ENCODE data around the gene AQP2.

Gene AQP2

GRCh38 chr12:49942921-49943624 is 7.5 kb upstream of the AQP2 start:
- H3K27ac ChIP-seq = no peak overlapping the region; the same call in 1 of the 2 replicates
- TF ChIP-seq ZFX (IDR thresholded peaks at IDR 0.05) (no peak), CTCF (conservative IDR thresholded peaks at IDR 0.05) (no peak)

GRCh38 chr12:49943625-49943960 is 6.9 kb upstream of the AQP2 start:
- H3K27ac ChIP-seq = no peak overlapping the region; the same call in 1 of the 2 replicates
- TF ChIP-seq CTCF (conservative IDR thresholded peaks at IDR 0.05) = no peak
- no peak for TF ChIP-seq ZFX (IDR thresholded peaks at IDR 0.05)

- no peak overlapping the region for H3K27ac ChIP-seq
- no peak for TF ChIP-seq CTCF (conservative IDR thresholded peaks at IDR 0.05)
- no peak for TF ChIP-seq ZFX (IDR thresholded peaks at IDR 0.05)
Observed at GRCh38 chr12:49944046-49944445, 6.5 kb upstream of the AQP2 start.

GRCh38 chr12:49944718-49945117 is 5.8 kb upstream of the AQP2 start:
- H3K27ac ChIP-seq = no peak overlapping the region
- TF ChIP-seq CTCF (conservative IDR thresholded peaks at IDR 0.05) (no peak), ZFX (IDR thresholded peaks at IDR 0.05) (no peak)

- H3K27ac ChIP-seq = no peak overlapping the region
- peak; percentile 99 for TF ChIP-seq CTCF (conservative IDR thresholded peaks at IDR 0.05)
- TF ChIP-seq ZFX (IDR thresholded peaks at IDR 0.05) = no peak
Observed at GRCh38 chr12:49945394-49946080, 5.0 kb upstream of the AQP2 start.

GRCh38 chr12:49946086-49946485 is 4.5 kb upstream of the AQP2 start:
- no peak overlapping the region for H3K27ac ChIP-seq
- TF ChIP-seq CTCF (conservative IDR thresholded peaks at IDR 0.05) (no peak), ZFX (IDR thresholded peaks at IDR 0.05) (no peak)

- TF ChIP-seq CTCF (conservative IDR thresholded peaks at IDR 0.05) (no peak), ZFX (IDR thresholded peaks at IDR 0.05) (no peak)
- no peak overlapping the region for H3K27ac ChIP-seq
Observed at GRCh38 chr12:49946497-49946896, 4.0 kb upstream of the AQP2 start.

Measured in C4-2B (cell line).